Ishikawa (cell line): Measurements from ENCODE around the gene TSN.
"Not testable (repeated sequence)": the region's sequence is repeated elsewhere in the genome, so short reads cannot be mapped to it uniquely, and the experiment has no call there.

Experiments
- CEBPB ChIP-seq: IDR thresholded peaks from 2 replicates; pipeline ENCODE4 v1.6.1; 2012
- EGR1 ChIP-seq: IDR thresholded peaks from 2 replicates; pipeline ENCODE4 v1.6.1; 2012
- NFIC ChIP-seq: IDR thresholded peaks from 2 replicates; pipeline ENCODE4 v1.6.1; 2012
- RAD21 ChIP-seq: IDR thresholded peaks from 2 replicates; pipeline ENCODE4 v1.6.1; 2012; ENCODE audit warnings: low read depth
- TAF1 ChIP-seq: IDR thresholded peaks from 2 replicates; pipeline ENCODE4 v1.6.1; 2012; ENCODE audit warnings: low read depth, mild to moderate bottlenecking
- TCF12 ChIP-seq: IDR thresholded peaks from 2 replicates; pipeline ENCODE4 v1.6.1; 2012; ENCODE audit warnings: low read depth
- TEAD4 ChIP-seq: IDR thresholded peaks from 2 replicates; pipeline ENCODE4 v1.6.1; 2012
- YY1 ChIP-seq: IDR thresholded peaks from 2 replicates; pipeline ENCODE4 v1.6.1; 2012; ENCODE audit warnings: low read depth
- TF ChIP-seq, protein P1 (sequence below): IDR thresholded peaks from 2 replicates; pipeline ENCODE4 v1.6.1; 2012; ENCODE audit warnings: low read depth, mild to moderate bottlenecking

DNA sequence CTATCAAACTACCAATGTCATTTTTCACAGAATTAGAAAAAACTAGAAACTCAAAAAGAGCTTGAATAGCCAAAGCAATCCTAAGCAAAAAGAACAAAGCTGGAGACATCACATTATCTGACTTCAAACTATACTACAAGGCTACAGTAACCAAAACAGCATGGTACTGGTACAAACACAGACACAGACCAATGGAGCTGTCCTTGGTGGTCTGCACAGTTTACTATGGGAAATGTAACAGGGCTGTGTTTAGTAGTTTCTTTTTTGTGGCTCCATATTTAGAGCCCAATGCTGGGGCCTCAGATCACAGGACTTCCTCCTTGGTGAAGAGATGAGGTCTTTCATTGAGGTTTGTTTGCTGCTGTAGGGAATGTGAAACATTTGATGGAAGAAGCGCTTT is 61.9 kb downstream of the TSN start:
- not testable (repeated sequence) for TF ChIP-seq RAD21, TAF1, CEBPB, TEAD4, NFIC, TCF12, EGR1, YY1
- TF ChIP-seq, protein P1, sequence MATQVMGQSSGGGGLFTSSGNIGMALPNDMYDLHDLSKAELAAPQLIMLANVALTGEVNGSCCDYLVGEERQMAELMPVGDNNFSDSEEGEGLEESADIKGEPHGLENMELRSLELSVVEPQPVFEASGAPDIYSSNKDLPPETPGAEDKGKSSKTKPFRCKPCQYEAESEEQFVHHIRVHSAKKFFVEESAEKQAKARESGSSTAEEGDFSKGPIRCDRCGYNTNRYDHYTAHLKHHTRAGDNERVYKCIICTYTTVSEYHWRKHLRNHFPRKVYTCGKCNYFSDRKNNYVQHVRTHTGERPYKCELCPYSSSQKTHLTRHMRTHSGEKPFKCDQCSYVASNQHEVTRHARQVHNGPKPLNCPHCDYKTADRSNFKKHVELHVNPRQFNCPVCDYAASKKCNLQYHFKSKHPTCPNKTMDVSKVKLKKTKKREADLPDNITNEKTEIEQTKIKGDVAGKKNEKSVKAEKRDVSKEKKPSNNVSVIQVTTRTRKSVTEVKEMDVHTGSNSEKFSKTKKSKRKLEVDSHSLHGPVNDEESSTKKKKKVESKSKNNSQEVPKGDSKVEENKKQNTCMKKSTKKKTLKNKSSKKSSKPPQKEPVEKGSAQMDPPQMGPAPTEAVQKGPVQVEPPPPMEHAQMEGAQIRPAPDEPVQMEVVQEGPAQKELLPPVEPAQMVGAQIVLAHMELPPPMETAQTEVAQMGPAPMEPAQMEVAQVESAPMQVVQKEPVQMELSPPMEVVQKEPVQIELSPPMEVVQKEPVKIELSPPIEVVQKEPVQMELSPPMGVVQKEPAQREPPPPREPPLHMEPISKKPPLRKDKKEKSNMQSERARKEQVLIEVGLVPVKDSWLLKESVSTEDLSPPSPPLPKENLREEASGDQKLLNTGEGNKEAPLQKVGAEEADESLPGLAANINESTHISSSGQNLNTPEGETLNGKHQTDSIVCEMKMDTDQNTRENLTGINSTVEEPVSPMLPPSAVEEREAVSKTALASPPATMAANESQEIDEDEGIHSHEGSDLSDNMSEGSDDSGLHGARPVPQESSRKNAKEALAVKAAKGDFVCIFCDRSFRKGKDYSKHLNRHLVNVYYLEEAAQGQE = peak; percentile 56; the same call in 1 of the 2 replicates
